Neural progenitor cell (in vitro differentiated cells): ENCODE results near the gene GABRB1.

Source experiments
- CTCF ChIP-seq: fragments of 200-600 bp; sonication (generic); IDR thresholded peaks from 2 replicates; pipeline ENCODE4 v1.5.1; 2017; ENCODE audit warnings: antibody characterized with exemption, mild to moderate bottlenecking
- EZH2 ChIP-seq: fragments of 200-600 bp; sonication (generic); IDR thresholded peaks from 2 replicates; pipeline ENCODE4 v1.6.1; 2017; ENCODE audit warnings: antibody characterized with exemption, mild to moderate bottlenecking, moderate library complexity
- EZH2phosphoT487 ChIP-seq: fragments of 200-600 bp; sonication (generic); IDR thresholded peaks from 2 replicates; pipeline ENCODE4 v1.6.1; 2017; ENCODE audit warnings: antibody characterized with exemption

GRCh38 chr4:47425628-47426027 lies 394.3 kb downstream of the GABRB1 start:
- TF ChIP-seq CTCF (no peak), EZH2 (no peak), EZH2phosphoT487 (no peak)
